Heart left ventricle (tissue), 13 donors: ENCODE measurements around the gene HHIPL1.

ENCODE experiments used
- POLR2A ChIP-seq, 2 donors: fragments of 450-650 bp; IDR thresholded peaks; one replicate each; pipeline ENCODE4 v1.6.1; 2017; ENCODE audit warnings: antibody characterized with exemption in 2 of 2, mild to moderate bottlenecking in 2 of 2, moderate library complexity in 2 of 2
- TF ChIP-seq, protein P1 (sequence below), 12 donors: fragments of 200-600 bp; sonication (generic) in 4 of 12; IDR thresholded peaks; one replicate each; pipeline versions ENCODE4 v1.5.0 to v1.8.0; 2018 to 2022; ENCODE audit warnings: antibody characterized with exemption in 12 of 12, mild to moderate bottlenecking in 5 of 12
- donor health status: ischemic (EF 13 %, LVEDD 7.1; RV severe dilation, severe dysfunction).
- donor health status: DM: no; HTN: yes; CAD: no.
- donor health status: DM: no; HTN: no; CAD: no.
- donor health status: ischemic (EF 25% LVEDD 6.9; RV normal size, moderate dysfunction).
- donor health status: ischemic (EF 25% LVEDD 5.7; RV mildly dilated, moderate dysfunction).
- donor health status: ischemic (EF 35%, LVEDD 5.7; RV mildly dilated, moderate dysfunction).
- donor health status: nonischemic (EF 11% LVEDD 7.7; RV severe dilation, severe dysfunction).
- donor health status: DM: yes; HTN: yes; CAD: no.
- donor health status: PGD.
- donor health status: ischemic (EF 29% LVEDD 5.4; RV normal size, mild dysfunction).
- donor health status: nonischemic (EF 23%, LVEDD 6.1; RV moderate dilation, normal function).

DNA sequence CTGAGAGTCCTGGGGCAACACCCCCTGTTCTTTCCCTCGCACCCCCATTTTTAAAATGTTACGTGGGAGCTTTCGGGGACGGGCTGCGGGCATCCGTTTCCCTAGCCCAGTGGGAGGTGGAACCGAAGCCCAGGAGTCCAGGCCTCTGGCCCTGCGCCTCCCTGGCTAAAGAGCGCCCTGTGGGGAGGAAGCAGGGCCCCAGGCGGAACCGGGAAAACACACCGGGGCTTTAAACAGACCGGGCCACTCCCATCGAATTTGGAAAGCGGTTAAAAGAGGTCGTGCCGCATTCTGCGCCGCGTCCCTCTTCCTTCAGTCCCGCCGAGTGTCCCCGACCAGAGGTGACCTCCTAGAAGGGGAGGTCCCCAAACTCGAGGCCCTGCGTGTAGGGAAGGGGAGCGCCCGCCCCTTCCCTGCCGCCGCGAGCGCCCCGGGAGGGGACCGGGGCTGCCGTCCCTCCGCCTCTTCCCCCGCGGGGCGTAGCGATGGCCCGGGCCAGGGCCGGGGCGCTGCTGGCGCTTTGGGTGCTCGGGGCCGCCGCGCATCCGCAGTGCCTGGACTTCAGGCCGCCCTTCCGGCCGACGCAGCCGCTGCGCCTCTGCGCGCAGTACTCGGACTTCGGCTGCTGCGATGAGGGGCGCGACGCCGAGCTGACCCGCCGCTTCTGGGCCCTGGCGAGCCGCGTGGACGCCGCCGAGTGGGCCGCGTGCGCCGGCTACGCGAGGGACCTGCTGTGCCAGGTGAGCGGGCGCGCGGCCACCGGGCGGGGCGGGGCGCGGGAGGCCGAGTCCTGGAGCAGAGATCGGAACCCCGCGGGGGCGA, at the start of gene HHIPL1:
- TF ChIP-seq, protein P1, sequence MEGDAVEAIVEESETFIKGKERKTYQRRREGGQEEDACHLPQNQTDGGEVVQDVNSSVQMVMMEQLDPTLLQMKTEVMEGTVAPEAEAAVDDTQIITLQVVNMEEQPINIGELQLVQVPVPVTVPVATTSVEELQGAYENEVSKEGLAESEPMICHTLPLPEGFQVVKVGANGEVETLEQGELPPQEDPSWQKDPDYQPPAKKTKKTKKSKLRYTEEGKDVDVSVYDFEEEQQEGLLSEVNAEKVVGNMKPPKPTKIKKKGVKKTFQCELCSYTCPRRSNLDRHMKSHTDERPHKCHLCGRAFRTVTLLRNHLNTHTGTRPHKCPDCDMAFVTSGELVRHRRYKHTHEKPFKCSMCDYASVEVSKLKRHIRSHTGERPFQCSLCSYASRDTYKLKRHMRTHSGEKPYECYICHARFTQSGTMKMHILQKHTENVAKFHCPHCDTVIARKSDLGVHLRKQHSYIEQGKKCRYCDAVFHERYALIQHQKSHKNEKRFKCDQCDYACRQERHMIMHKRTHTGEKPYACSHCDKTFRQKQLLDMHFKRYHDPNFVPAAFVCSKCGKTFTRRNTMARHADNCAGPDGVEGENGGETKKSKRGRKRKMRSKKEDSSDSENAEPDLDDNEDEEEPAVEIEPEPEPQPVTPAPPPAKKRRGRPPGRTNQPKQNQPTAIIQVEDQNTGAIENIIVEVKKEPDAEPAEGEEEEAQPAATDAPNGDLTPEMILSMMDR (IDR thresholded peaks at IDR 0.05) = no peak
- no peak for TF ChIP-seq POLR2A (IDR thresholded peaks at IDR 0.05)
